Activated naive CD8-positive, alpha-beta T cell treated with anti-CD3 and anti-CD28 coated beads, Interleukin-2, amount 50 U/mL, for 24 hours (primary cell): ENCODE results near the gene CMC1.
A peak's percentile ranks its signal among the peaks of the same experiment; 100 is the strongest.
"Not testable (repeated sequence)": the region's sequence is repeated elsewhere in the genome, so short reads cannot be mapped to it uniquely, and the experiment has no call there.

Source experiments
- ATAC-seq: fragments of 150-1000 bp; cut with Tn5 transposase; one replicate; pipeline ENCODE4 v1.10.0; 2021
- DNase-seq: peaks from one replicate; pipeline ENCODE4 v3.0.0; 2021
- H3K27ac Mint-ChIP-seq: one replicate; pipeline ENCODE4 v1.8.0; 2021; ENCODE audit warnings: mild to moderate bottlenecking, mixed read lengths
- H3K27me3 Mint-ChIP-seq: one replicate; pipeline ENCODE4 v1.8.0; 2021; ENCODE audit warnings: mixed read lengths
- H3K36me3 Mint-ChIP-seq: one replicate; pipeline ENCODE4 v1.8.0; 2021; ENCODE audit warnings: low read depth, mixed read lengths
- H3K4me1 Mint-ChIP-seq: one replicate; pipeline ENCODE4 v1.8.0; 2021; ENCODE audit warnings: mixed read lengths
- H3K4me3 Mint-ChIP-seq: one replicate; pipeline ENCODE4 v1.8.0; 2021; ENCODE audit warnings: mild to moderate bottlenecking, moderate library complexity, mixed read lengths
- H3K9me3 Mint-ChIP-seq: one replicate; pipeline ENCODE4 v1.8.0; 2021; ENCODE audit warnings: mixed read lengths

CMC1 gene

GRCh38 chr3:28268989-28269388 lies 27.6 kb downstream of the CMC1 start:
- Mint-ChIP-seq H3K36me3 (peaks cover 51% of the 10 kb centered on the region), H3K27me3 (no peaks in the 10 kb centered on the region), H3K4me1 (peaks cover 9% of the 10 kb centered on the region), H3K9me3 (peaks cover 21% of the 10 kb centered on the region), H3K27ac (no peak overlapping the region), H3K4me3 (no peak overlapping the region)
- ATAC-seq (no peak), DNase-seq (no peak)

- not testable (repeated sequence) for H3K4me1 Mint-ChIP-seq, H3K27me3 Mint-ChIP-seq, ATAC-seq, H3K27ac Mint-ChIP-seq, DNase-seq, H3K4me3 Mint-ChIP-seq
- Mint-ChIP-seq H3K36me3 (peaks cover 60% of the 10 kb centered on the region), H3K9me3 (peaks cover 25% of the 10 kb centered on the region)
These were observed 28.5 kb downstream of the CMC1 start for GRCh38 chr3:28269884-28270283.

- DNase-seq (no peak), ATAC-seq (no peak)
- no peak overlapping the region for H3K27ac Mint-ChIP-seq
- peaks cover 25% of the 10 kb centered on the region for H3K9me3 Mint-ChIP-seq
- peaks cover 9% of the 10 kb centered on the region for H3K4me1 Mint-ChIP-seq
- H3K27me3 Mint-ChIP-seq: no peaks in the 10 kb centered on the region
- H3K36me3 Mint-ChIP-seq: peaks cover 69% of the 10 kb centered on the region
- H3K4me3 Mint-ChIP-seq: no peak overlapping the region
These were observed 32.4 kb downstream of the CMC1 start for GRCh38 chr3:28273837-28274236.

- H3K9me3 Mint-ChIP-seq: peaks cover 3% of the 10 kb centered on the region
- ATAC-seq: no peak
- H3K4me1 Mint-ChIP-seq: peaks cover 2% of the 10 kb centered on the region
- DNase-seq: no peak
- H3K27me3 Mint-ChIP-seq: no peaks in the 10 kb centered on the region
- H3K27ac Mint-ChIP-seq: no peak overlapping the region
- no peak overlapping the region for H3K4me3 Mint-ChIP-seq
- peaks cover 27% of the 10 kb centered on the region for H3K36me3 Mint-ChIP-seq
These were observed 37.5 kb downstream of the CMC1 start for GRCh38 chr3:28278918-28279317.

- no peak overlapping the region for H3K4me3 Mint-ChIP-seq
- H3K9me3 Mint-ChIP-seq: no peaks in the 10 kb centered on the region
- H3K27ac Mint-ChIP-seq: no peak overlapping the region
- H3K27me3 Mint-ChIP-seq: no peaks in the 10 kb centered on the region
- H3K36me3 Mint-ChIP-seq: peaks cover 18% of the 10 kb centered on the region
- H3K4me1 Mint-ChIP-seq: peaks cover 2% of the 10 kb centered on the region
- ATAC-seq (no peak), DNase-seq (no peak)
These were observed 38.4 kb downstream of the CMC1 start for GRCh38 chr3:28279770-28280169.

- no peak for ATAC-seq
- Mint-ChIP-seq H3K4me1 (peaks cover 2% of the 10 kb centered on the region), H3K27ac (no peak overlapping the region), H3K4me3 (no peak overlapping the region), H3K36me3 (peaks cover 8% of the 10 kb centered on the region), H3K9me3 (no peaks in the 10 kb centered on the region), H3K27me3 (no peaks in the 10 kb centered on the region)
- no peak for DNase-seq
These were observed 39.4 kb downstream of the CMC1 start for GRCh38 chr3:28280781-28281180.

GRCh38 chr3:28286595-28286994 lies 45.2 kb downstream of the CMC1 start:
- Mint-ChIP-seq H3K36me3 (peaks cover 6% of the 10 kb centered on the region), H3K4me1 (peaks cover 9% of the 10 kb centered on the region), H3K9me3 (peaks cover 4% of the 10 kb centered on the region), H3K4me3 (no peak overlapping the region), H3K27ac (no peak overlapping the region), H3K27me3 (no peaks in the 10 kb centered on the region)
- ATAC-seq: no peak
- no peak for DNase-seq

GRCh38 chr3:28287046-28287445 lies 45.6 kb downstream of the CMC1 start:
- peaks cover 12% of the 10 kb centered on the region for H3K4me1 Mint-ChIP-seq
- no peaks in the 10 kb centered on the region for H3K27me3 Mint-ChIP-seq
- DNase-seq (no peak), ATAC-seq (no peak)
- peak overlapping the region; percentile 0 for H3K27ac Mint-ChIP-seq
- H3K4me3 Mint-ChIP-seq: peak overlapping the region; percentile 7
- H3K36me3 Mint-ChIP-seq: peaks cover 6% of the 10 kb centered on the region
- peaks cover 4% of the 10 kb centered on the region for H3K9me3 Mint-ChIP-seq

- Mint-ChIP-seq H3K27me3 (no peaks in the 10 kb centered on the region), H3K4me1 (peaks cover 25% of the 10 kb centered on the region), H3K27ac (no peak overlapping the region), H3K4me3 (no peak overlapping the region), H3K36me3 (peaks cover 10% of the 10 kb centered on the region), H3K9me3 (peaks cover 4% of the 10 kb centered on the region)
- ATAC-seq (peak; percentile 7), DNase-seq (no peak)
These were observed 49.5 kb downstream of the CMC1 start for GRCh38 chr3:28290863-28291300.

- peaks cover 10% of the 10 kb centered on the region for H3K36me3 Mint-ChIP-seq
These were observed 50.2 kb downstream of the CMC1 start for GRCh38 chr3:28291577-28291976.

GRCh38 chr3:28292622-28293021 lies 51.2 kb downstream of the CMC1 start:
- no peak for ATAC-seq
- peak overlapping the region; percentile 55 for H3K4me3 Mint-ChIP-seq
- H3K9me3 Mint-ChIP-seq: peaks cover 4% of the 10 kb centered on the region
- no peaks in the 10 kb centered on the region for H3K27me3 Mint-ChIP-seq
- no peak for DNase-seq
- no peak overlapping the region for H3K27ac Mint-ChIP-seq
- peaks cover 23% of the 10 kb centered on the region for H3K4me1 Mint-ChIP-seq
- H3K36me3 Mint-ChIP-seq: peaks cover 10% of the 10 kb centered on the region

More at GRCh38 chr3:28291577-28291976, 50.2 kb downstream of the CMC1 start:
- no peak for ATAC-seq
- Mint-ChIP-seq H3K4me1 (peaks cover 23% of the 10 kb centered on the region), H3K4me3 (peak overlapping the region; percentile 33), H3K27me3 (no peaks in the 10 kb centered on the region), H3K9me3 (peaks cover 4% of the 10 kb centered on the region), H3K27ac (peak overlapping the region; percentile 25)
- DNase-seq: no peak

- no peak for ATAC-seq
- H3K36me3 Mint-ChIP-seq: peaks cover 10% of the 10 kb centered on the region
- H3K4me3 Mint-ChIP-seq: peak overlapping the region; percentile 22
- no peak overlapping the region for H3K27ac Mint-ChIP-seq
- no peak for DNase-seq
- H3K4me1 Mint-ChIP-seq: peaks cover 23% of the 10 kb centered on the region
- peaks cover 4% of the 10 kb centered on the region for H3K9me3 Mint-ChIP-seq
- H3K27me3 Mint-ChIP-seq: no peaks in the 10 kb centered on the region
These were observed 53.4 kb downstream of the CMC1 start for GRCh38 chr3:28294667-28295413.

GRCh38 chr3:28295898-28296490 lies 54.6 kb downstream of the CMC1 start:
- Mint-ChIP-seq H3K27me3 (no peaks in the 10 kb centered on the region), H3K36me3 (peaks cover 4% of the 10 kb centered on the region), H3K4me1 (peaks cover 20% of the 10 kb centered on the region), H3K9me3 (peaks cover under 1% of the 10 kb centered on the region), H3K27ac (no peak overlapping the region), H3K4me3 (peak overlapping the region; percentile 52)
- no peak for ATAC-seq
- no peak for DNase-seq

- no peak for DNase-seq
- H3K27me3 Mint-ChIP-seq: no peaks in the 10 kb centered on the region
- H3K27ac Mint-ChIP-seq: no peak overlapping the region
- no peaks in the 10 kb centered on the region for H3K9me3 Mint-ChIP-seq
- H3K4me1 Mint-ChIP-seq: peaks cover 12% of the 10 kb centered on the region
- no peak for ATAC-seq
- no peak overlapping the region for H3K4me3 Mint-ChIP-seq
- H3K36me3 Mint-ChIP-seq: peaks cover 2% of the 10 kb centered on the region
These were observed 58.3 kb downstream of the CMC1 start for GRCh38 chr3:28299705-28300104.

GRCh38 chr3:28300345-28300962 lies 59.0 kb downstream of the CMC1 start:
- DNase-seq (no peak), ATAC-seq (no peak)
- no peak overlapping the region for H3K4me3 Mint-ChIP-seq
- H3K36me3 Mint-ChIP-seq: peaks cover under 1% of the 10 kb centered on the region
- no peaks in the 10 kb centered on the region for H3K27me3 Mint-ChIP-seq
- no peak overlapping the region for H3K27ac Mint-ChIP-seq
- H3K4me1 Mint-ChIP-seq: peaks cover 5% of the 10 kb centered on the region
- H3K9me3 Mint-ChIP-seq: no peaks in the 10 kb centered on the region
